H9 (cell line): ENCODE results near the gene TRPM3. TPM values are rescaled to one million over a fixed set of nuclear protein-coding genes. Genes with fewer than 3 reads are reported as not detected.

Source experiments
- DNase-seq: peaks from one replicate; pipeline ENCODE4 v3.0.0-alpha.2; 2017
- H2AFZ ChIP-seq: one replicate; pipeline ENCODE4 v1.6.1; 2013; ENCODE audit warnings: mild to moderate bottlenecking, low read length, control low read depth, moderate library complexity
- H2AK5ac ChIP-seq: 2 replicates; pipeline ENCODE4 v1.6.1; 2013; ENCODE audit warnings: low read length, control low read depth, mixed read lengths; ENCODE audit not compliant: insufficient read length
- H2BK120ac ChIP-seq: one replicate; pipeline ENCODE4 v1.6.1; 2013; ENCODE audit warnings: low read depth, mild to moderate bottlenecking, low read length, control low read depth, inconsistent platforms; ENCODE audit not compliant: poor library complexity, severe bottlenecking
- H2BK12ac ChIP-seq: 2 replicates; pipeline ENCODE4 v1.6.1; 2013; ENCODE audit warnings: low read length, control low read depth, mixed read lengths, low read depth; ENCODE audit not compliant: insufficient read length
- H2BK15ac ChIP-seq: 2 replicates; pipeline ENCODE4 v1.6.1; 2013; ENCODE audit warnings: low read depth, low read length, control low read depth
- H2BK20ac ChIP-seq: one replicate; pipeline ENCODE4 v1.6.1; 2013; ENCODE audit warnings: low read depth, mild to moderate bottlenecking, low read length, control low read depth, inconsistent platforms; ENCODE audit not compliant: poor library complexity, severe bottlenecking
- H2BK5ac ChIP-seq: 2 replicates; pipeline ENCODE4 v1.6.1; 2013; ENCODE audit warnings: low read length, control low read depth, mixed read lengths; ENCODE audit not compliant: insufficient read length
- H3K14ac ChIP-seq: 2 replicates; pipeline ENCODE4 v1.6.1; 2013; ENCODE audit warnings: low read length, control low read depth; ENCODE audit not compliant: insufficient read depth
- H3K18ac ChIP-seq: 2 replicates; pipeline ENCODE4 v1.6.1; 2013; ENCODE audit warnings: low read depth, mild to moderate bottlenecking, mixed read lengths, low read length, control low read depth; ENCODE audit not compliant: insufficient read length
- H3K23ac ChIP-seq: 2 replicates; pipeline ENCODE4 v1.6.1; 2013; ENCODE audit warnings: low read length, control low read depth, mixed read lengths, low read depth; ENCODE audit not compliant: insufficient read length
- H3K23me2 ChIP-seq: 2 replicates; pipeline ENCODE4 v1.6.1; 2013; ENCODE audit warnings: low read depth, mild to moderate bottlenecking, mixed read lengths, low read length, control low read depth; ENCODE audit not compliant: insufficient read length, poor library complexity, severe bottlenecking
- H3K27ac ChIP-seq: 2 replicates; pipeline ENCODE4 v1.5.1; 2013; ENCODE audit warnings: low read length, control low read depth, mixed read lengths, low read depth; ENCODE audit not compliant: insufficient read length
- H3K27me3 ChIP-seq: 2 replicates; pipeline ENCODE4 v1.6.1; 2013; ENCODE audit warnings: low read length, control low read depth, inconsistent platforms; ENCODE audit not compliant: insufficient read depth
- H3K4ac ChIP-seq: 2 replicates; pipeline ENCODE4 v1.6.1; 2013; ENCODE audit warnings: low read depth, mild to moderate bottlenecking, control low read depth, inconsistent platforms, low read length, moderate library complexity
- H3K4me1 ChIP-seq: 2 replicates; pipeline ENCODE4 v1.6.1; 2013; ENCODE audit warnings: low read length, control low read depth, inconsistent platforms; ENCODE audit not compliant: insufficient read depth
- H3K4me2 ChIP-seq: 2 replicates; pipeline ENCODE4 v1.6.1; 2013; ENCODE audit warnings: low read length, control low read depth, mixed read lengths; ENCODE audit not compliant: insufficient read length, insufficient read depth
- H3K56ac ChIP-seq: 2 replicates; pipeline ENCODE4 v1.6.1; 2013; ENCODE audit warnings: low read depth, mild to moderate bottlenecking, mixed read lengths, low read length, control low read depth; ENCODE audit not compliant: insufficient read length
- H3K79me1 ChIP-seq: 2 replicates; pipeline ENCODE4 v1.6.1; 2013; ENCODE audit warnings: low read depth, mild to moderate bottlenecking, moderate library complexity, low read length, control low read depth, inconsistent platforms; ENCODE audit not compliant: insufficient read depth, poor library complexity, severe bottlenecking
- H3K79me2 ChIP-seq: 2 replicates; pipeline ENCODE4 v1.6.1; 2013; ENCODE audit warnings: low read length, control low read depth, inconsistent platforms; ENCODE audit not compliant: insufficient read depth
- H3K9ac ChIP-seq: 2 replicates; pipeline ENCODE4 v1.6.1; 2013; ENCODE audit warnings: low read length, control low read depth, mixed read lengths; ENCODE audit not compliant: insufficient read length; ENCODE audit errors: extremely low read depth
- H3K9me3 ChIP-seq: one replicate; pipeline ENCODE4 v1.6.1; 2013; ENCODE audit warnings: low read depth, low read length, inconsistent platforms; ENCODE audit not compliant: control insufficient read depth
- H3T11ph ChIP-seq: one replicate; pipeline ENCODE4 v1.6.1; 2013; ENCODE audit warnings: mild to moderate bottlenecking, low read length, control low read depth, inconsistent platforms
- H4K20me1 ChIP-seq: one replicate; pipeline ENCODE4 v1.6.1; 2013; ENCODE audit not compliant: control insufficient read depth, insufficient read length, insufficient read depth
- H4K5ac ChIP-seq: 2 replicates; pipeline ENCODE4 v1.6.1; 2013; ENCODE audit warnings: low read depth, mild to moderate bottlenecking, mixed read lengths, low read length, control low read depth; ENCODE audit not compliant: insufficient read length
- H4K8ac ChIP-seq: replicated peaks from 2 replicates; pipeline ENCODE4 v1.6.1; 2013; ENCODE audit warnings: low read length, control low read depth, mixed read lengths, low read depth; ENCODE audit not compliant: insufficient read length
- H4K91ac ChIP-seq: 2 replicates; pipeline ENCODE4 v1.6.1; 2013; ENCODE audit warnings: low read depth, mild to moderate bottlenecking, moderate library complexity, mixed read lengths, low read length, control low read depth; ENCODE audit not compliant: insufficient read length
- H3K27ac Mint-ChIP-seq, 3 experiments: 2 replicates in 2 of 3; 3 replicates in 1 of 3; pipeline ENCODE4 v1.8.0; 2020 to 2021; ENCODE audit warnings: mixed read lengths in 3 of 3, mild to moderate bottlenecking in 1 of 3, moderate library complexity in 1 of 3
- H3K27me3 Mint-ChIP-seq: 2 replicates; pipeline ENCODE4 v1.8.0; 2021; ENCODE audit warnings: low read depth, mild to moderate bottlenecking, moderate library complexity, mixed read lengths
- H3K36me3 Mint-ChIP-seq, 3 experiments: 2 replicates in 2 of 3; 3 replicates in 1 of 3; pipeline ENCODE4 v1.8.0; 2020 to 2021; ENCODE audit warnings: low read depth in 3 of 3, mixed read lengths in 3 of 3; ENCODE audit not compliant: insufficient read depth in 1 of 3
- H3K4me1 Mint-ChIP-seq, 2 experiments: 2 replicates each; pipeline ENCODE4 v1.8.0; 2020; ENCODE audit warnings: mixed read lengths in 2 of 2
- H3K4me3 Mint-ChIP-seq, 2 experiments: 2 replicates in 1 of 2; 3 replicates in 1 of 2; pipeline ENCODE4 v1.8.0; 2020 to 2021; ENCODE audit warnings: mild to moderate bottlenecking in 2 of 2, mixed read lengths in 2 of 2, moderate library complexity in 1 of 2
- H3K9me3 Mint-ChIP-seq, 2 experiments: 2 replicates in 1 of 2; 3 replicates in 1 of 2; pipeline ENCODE4 v1.8.0; 2020; ENCODE audit warnings: mild to moderate bottlenecking in 2 of 2, mixed read lengths in 2 of 2, moderate library complexity in 1 of 2
- CTCF ChIP-seq: fragments of 200-600 bp; sonication (generic); conservative IDR thresholded peaks from 3 replicates; pipeline ENCODE4 v1.8.0; 2021; ENCODE audit warnings: antibody characterized with exemption, mild to moderate bottlenecking
- WGBS: extraction: QIAGEN DNeasy Blood & Tissue Kit; methylation state at CpG from one replicate; pipeline ENCODE4 v1.1.7; 2013; ENCODE audit warnings: missing lambda C conversion rate, low lambda C conversion rate, mixed read lengths; ENCODE audit not compliant: insufficient read length; ENCODE audit errors: extremely low coverage; 5-methylcytosine and 5-hydroxymethylcytosine counted together
- total RNA-seq: library from RNA; stranded (reverse); gene quantifications from 2 replicates; pipeline ENCODE4 v1.2.1, GENCODE V29; 2021

The TRPM3 gene
- total RNA-seq, 1 experiment from 2014 or later, result 10.3 TPM

GRCh38 chr9:71122022-71122275, 528 bp upstream of the TRPM3 start:
- Histone ChIP-seq H3T11ph (no peak overlapping the region), H2BK5ac (no peak overlapping the region), H3K4me1 (peaks cover 14% of the 10 kb centered on the region; the same call in 1 of the 2 replicates), H3K23me2 (peaks cover 20% of the 10 kb centered on the region), H2AFZ (no peak overlapping the region), H4K5ac (no peak overlapping the region), H3K23ac (no peak overlapping the region), H2BK120ac (no peak overlapping the region), H3K27ac (peak overlapping the region; percentile 97), H3K14ac (no peak overlapping the region), H4K8ac (no peak overlapping the region), H3K4ac (no peak overlapping the region), H3K9me3 (no peaks in the 10 kb centered on the region), H3K79me2 (no peaks in the 10 kb centered on the region), H3K4me2 (peak overlapping the region; percentile 73), H2BK20ac (no peak overlapping the region), H3K79me1 (no peaks in the 10 kb centered on the region), H3K27me3 (no peaks in the 10 kb centered on the region), H3K18ac (no peak overlapping the region), H3K56ac (no peak overlapping the region), H2BK15ac (no peak overlapping the region), H3K9ac (peak overlapping the region; percentile 41), H2AK5ac (no peak overlapping the region), H2BK12ac (no peak overlapping the region), H4K20me1 (no peaks in the 10 kb centered on the region), H4K91ac (no peak overlapping the region)
- peaks cover 67 to 70% of the 10 kb centered on the region in 2 experiments for H3K4me1 Mint-ChIP-seq
- no peaks in the 10 kb centered on the region for H3K27me3 Mint-ChIP-seq
- no CpG with 5 or more reads among the region's 1 CpG for WGBS
- peak overlapping the region; percentile 78 to 86 for H3K4me3 Mint-ChIP-seq
- no peak for TF ChIP-seq CTCF
- H3K9me3 Mint-ChIP-seq, result peaks cover 5% of the 10 kb centered on the region in 2 experiments; a peak in 3 of 5 replicates
- no peak for DNase-seq
- H3K36me3 Mint-ChIP-seq, result peaks cover 4 to 19% (median 10%) of the 10 kb centered on the region in 3 experiments
- peak overlapping the region; percentile 93 to 99 (median 98) for H3K27ac Mint-ChIP-seq
